Liver (tissue), 9 donors: Measurements from ENCODE around the gene ZNF189. TPM values are rescaled to one million over a fixed set of nuclear protein-coding genes. Genes with fewer than 3 reads are reported as not detected.

Source experiments
- DNase-seq: peaks from one replicate; pipeline ENCODE4 v3.0.0-alpha.2; 2017; ENCODE audit warnings: low spot score
- H3K27ac ChIP-seq, 2 donors: one replicate each; pipeline ENCODE4 v1.7.0; 2013; ENCODE audit warnings: inconsistent platforms in 2 of 2, low read length in 2 of 2, control low read depth in 1 of 2, low read depth in 1 of 2, mild to moderate bottlenecking in 1 of 2
- H3K27me3 ChIP-seq, 4 donors: one replicate each; pipeline versions ENCODE4 v1.6.1 to v1.7.0; 2013; ENCODE audit warnings: low read length in 3 of 4, inconsistent platforms in 1 of 4, mild to moderate bottlenecking in 1 of 4, moderate library complexity in 1 of 4; ENCODE audit not compliant: control insufficient read depth in 4 of 4, insufficient read depth in 4 of 4
- H3K36me3 ChIP-seq, 4 donors: one replicate each; pipeline versions ENCODE4 v1.6.1 to v1.7.0; 2013; ENCODE audit warnings: low read length in 3 of 4, mild to moderate bottlenecking in 3 of 4, low read depth in 1 of 4, moderate library complexity in 1 of 4; ENCODE audit not compliant: control insufficient read depth in 4 of 4, insufficient read depth in 3 of 4
- H3K4me1 ChIP-seq, 4 donors: one replicate each; pipeline versions ENCODE4 v1.6.1 to v1.7.0; 2013; ENCODE audit warnings: low read length in 3 of 4, mild to moderate bottlenecking in 3 of 4, moderate library complexity in 1 of 4; ENCODE audit not compliant: control insufficient read depth in 4 of 4, insufficient read depth in 4 of 4
- H3K4me3 ChIP-seq, 3 donors: one replicate each; pipeline versions ENCODE4 v1.6.1 to v1.7.0; 2013; ENCODE audit warnings: low read length in 3 of 3, control low read depth in 1 of 3, low read depth in 1 of 3, mild to moderate bottlenecking in 1 of 3
- H3K9ac ChIP-seq, 2 donors: one replicate each; pipeline ENCODE4 v1.7.0; 2013; ENCODE audit warnings: low read length in 2 of 2, mild to moderate bottlenecking in 2 of 2, moderate library complexity in 2 of 2, control low read depth in 1 of 2, low read depth in 1 of 2
- H3K9me3 ChIP-seq, 4 donors: one replicate each; pipeline versions ENCODE4 v1.6.1 to v1.7.0; 2013; ENCODE audit warnings: low read length in 3 of 4; ENCODE audit not compliant: control insufficient read depth in 4 of 4
- ATF3 ChIP-seq: IDR thresholded peaks from 2 replicates; pipeline ENCODE4 v1.6.1; 2016; ENCODE audit warnings: antibody characterized with exemption
- CTCF ChIP-seq: fragments of 150-350 bp; IDR thresholded peaks from 2 replicates; pipeline ENCODE4 v1.5.1; 2017; ENCODE audit warnings: improper control_type of control experiment, low read depth, low read length; ENCODE audit not compliant: missing input control
- EGR1 ChIP-seq, 2 donors: IDR thresholded peaks; 2 replicates each; pipeline ENCODE4 v1.6.1; 2016 to 2018; ENCODE audit warnings: antibody characterized with exemption in 2 of 2, low read depth in 2 of 2
- FOXA1 ChIP-seq: IDR thresholded peaks from 2 replicates; pipeline ENCODE4 v1.6.1; 2016; ENCODE audit warnings: antibody characterized with exemption
- FOXA2 ChIP-seq: IDR thresholded peaks from 2 replicates; pipeline ENCODE4 v1.6.1; 2016; ENCODE audit warnings: antibody characterized with exemption
- GABPA ChIP-seq, 2 donors: IDR thresholded peaks in 1 of 2; conservative IDR thresholded peaks in 1 of 2; 2 replicates each; pipeline ENCODE4 v1.6.1; 2016; ENCODE audit warnings: antibody characterized with exemption in 2 of 2, mild to moderate bottlenecking in 1 of 2, moderate library complexity in 1 of 2
- HNF4A ChIP-seq, 2 donors: conservative IDR thresholded peaks; 2 replicates each; pipeline ENCODE4 v1.6.1; 2016; ENCODE audit warnings: antibody characterized with exemption in 2 of 2, mild to moderate bottlenecking in 2 of 2
- HNF4G ChIP-seq: IDR thresholded peaks from 2 replicates; pipeline ENCODE4 v1.6.1; 2016; ENCODE audit warnings: antibody characterized with exemption
- JUND ChIP-seq, 2 donors: IDR thresholded peaks; 2 replicates each; pipeline ENCODE4 v1.6.1; 2016; ENCODE audit warnings: antibody characterized with exemption in 2 of 2
- MAX ChIP-seq: IDR thresholded peaks from 2 replicates; pipeline ENCODE4 v1.6.1; 2016; ENCODE audit warnings: antibody characterized with exemption
- NR2F2 ChIP-seq: IDR thresholded peaks from 2 replicates; pipeline ENCODE4 v1.6.1; 2016; ENCODE audit warnings: antibody characterized with exemption
- RAD21 ChIP-seq, 2 donors: IDR thresholded peaks; 2 replicates each; pipeline ENCODE4 v1.6.1; 2016; ENCODE audit warnings: antibody characterized with exemption in 2 of 2, mild to moderate bottlenecking in 2 of 2
- REST ChIP-seq: IDR thresholded peaks from 2 replicates; pipeline ENCODE4 v1.6.1; 2016; ENCODE audit warnings: antibody characterized with exemption, mild to moderate bottlenecking
- RXRA ChIP-seq, 2 donors: IDR thresholded peaks; 2 replicates each; pipeline ENCODE4 v1.6.1; 2017 to 2018; ENCODE audit warnings: antibody characterized with exemption in 2 of 2, mild to moderate bottlenecking in 1 of 2
- SP1 ChIP-seq: IDR thresholded peaks from 2 replicates; pipeline ENCODE4 v1.6.1; 2018; ENCODE audit warnings: antibody characterized with exemption, mild to moderate bottlenecking
- TAF1 ChIP-seq: conservative IDR thresholded peaks from 2 replicates; pipeline ENCODE4 v1.6.1; 2016; ENCODE audit warnings: antibody characterized with exemption, mild to moderate bottlenecking
- YY1 ChIP-seq: IDR thresholded peaks from 2 replicates; pipeline ENCODE4 v1.6.1; 2016; ENCODE audit warnings: antibody characterized with exemption, mild to moderate bottlenecking
- ZBTB33 ChIP-seq: IDR thresholded peaks from 2 replicates; pipeline ENCODE4 v1.6.1; 2016; ENCODE audit warnings: antibody characterized with exemption
- WGBS: extraction: QIAGEN DNeasy Blood & Tissue Kit; methylation state at CpG from one replicate; pipeline ENCODE4 v1.1.7; 2013; 5-methylcytosine and 5-hydroxymethylcytosine counted together
- polyA plus RNA-seq, 2 donors: library from polyadenylated mRNA; stranded (reverse) in 1 of 2; unstranded in 1 of 2; fragments of 200-250 nt in 1 of 2; fragments of >200 nt in 1 of 2; fragmentation: Nextera tagmentation in 1 of 2; extraction: Ambion mirVana in 1 of 2; gene quantifications; one replicate each; pipeline versions ENCODE4 v1.2.1 to v1.2.3, GENCODE V29; 2013 to 2015
- total RNA-seq, 2 donors: library from RNA; depleted of rRNA; stranded (reverse); fragments of >200 nt; gene quantifications; one replicate each; pipeline ENCODE4 v1.2.3, GENCODE V29; 2014
- donor health status: healthy.
- donor health status: healthy.
- donor health status: healthy.
- donor health status: healthy.
- donor health status: healthy.

Gene ZNF189
- total and polyA plus RNA-seq, 4 donors = 4.4 to 16.1 (median 8.3) TPM

GRCh38 chr9:101455656-101456240 is 57.1 kb downstream of the ZNF189 start:
- 91% methylated on average over 2 of the region's 2 CpGs for WGBS
- no peaks in the 10 kb centered on the region for H3K9me3 ChIP-seq
- no peak overlapping the region for H3K27ac ChIP-seq
- no peaks in the 10 kb centered on the region for H3K36me3 ChIP-seq
- TF ChIP-seq RXRA (IDR thresholded peaks at IDR 0.05) = no peak
- TF ChIP-seq HNF4G = no peak
- no peak for TF ChIP-seq GABPA (IDR thresholded peaks at IDR 0.05 in 1 of 2, conservative IDR thresholded peaks at IDR 0.05 in 1 of 2)
- no peak for TF ChIP-seq SP1
- TF ChIP-seq HNF4A (conservative IDR thresholded peaks at IDR 0.05) = no peak
- no peak overlapping the region for H3K4me3 ChIP-seq
- no peaks in the 10 kb centered on the region for H3K27me3 ChIP-seq
- peaks cover 0 to 5% (median 2%) of the 10 kb centered on the region in 4 donors for H3K4me1 ChIP-seq
- H3K9ac ChIP-seq = no peak overlapping the region
- DNase-seq = no peak

- no peak overlapping the region for H3K27ac ChIP-seq
- H3K27me3 ChIP-seq = no peaks in the 10 kb centered on the region
- no peaks in the 10 kb centered on the region for H3K9me3 ChIP-seq
- no peaks in the 10 kb centered on the region for H3K36me3 ChIP-seq
- H3K9ac ChIP-seq = no peak overlapping the region
- TF ChIP-seq RAD21 (IDR thresholded peaks at IDR 0.05) (peak; percentile 56 to 72), REST (no peak), ATF3 (no peak), HNF4A (conservative IDR thresholded peaks at IDR 0.05) (no peak), GABPA (IDR thresholded peaks at IDR 0.05 in 1 of 2, conservative IDR thresholded peaks at IDR 0.05 in 1 of 2) (no peak), MAX (no peak), FOXA1 (no peak), FOXA2 (no peak), HNF4G (no peak), SP1 (no peak), RXRA (IDR thresholded peaks at IDR 0.05) (peak in 1 of 2 donors; percentile 17), CTCF (peak; percentile 36), ZBTB33 (no peak), EGR1 (IDR thresholded peaks at IDR 0.05; ENCODE audit: low read depth in 2 of 2) (no peak), YY1 (no peak), JUND (IDR thresholded peaks at IDR 0.05) (no peak), NR2F2 (no peak), TAF1 (no peak)
- peaks cover 0 to 5% (median 2%) of the 10 kb centered on the region in 4 donors for H3K4me1 ChIP-seq
- H3K4me3 ChIP-seq = no peak overlapping the region
- DNase-seq = no peak
- 27% methylated on average over 3 of the region's 3 CpGs for WGBS
These were observed 58.4 kb downstream of the ZNF189 start for GRCh38 chr9:101457003-101457402.
